Raji (cell line): Measurements from ENCODE around the gene DHX36.

ENCODE experiments used
- POLR2A ChIP-seq: IDR thresholded peaks from 2 replicates; pipeline ENCODE4 v1.6.1; 2011; ENCODE audit warnings: low read depth, low read length, control low read depth; ENCODE audit not compliant: insufficient read depth

Gene DHX36

GRCh38 chr3:154243353-154243752 is 80.9 kb downstream of the DHX36 start:
- TF ChIP-seq POLR2A, result no peak

GRCh38 chr3:154242766-154243165 is 81.5 kb downstream of the DHX36 start:
- no peak for TF ChIP-seq POLR2A

GRCh38 chr3:154241496-154241895 is 82.8 kb downstream of the DHX36 start:
- no peak for TF ChIP-seq POLR2A

- TF ChIP-seq POLR2A, result no peak
Measured at GRCh38 chr3:154240235-154240634, 84.1 kb downstream of the DHX36 start.

GRCh38 chr3:154236331-154236730 is 88.0 kb downstream of the DHX36 start:
- no peak for TF ChIP-seq POLR2A

- TF ChIP-seq POLR2A, result no peak
Measured at GRCh38 chr3:154235330-154235729, 89.0 kb downstream of the DHX36 start.

- TF ChIP-seq POLR2A, result no peak
Measured at GRCh38 chr3:154229217-154229590, 95.1 kb downstream of the DHX36 start.

GRCh38 chr3:154228561-154229216 is 95.6 kb downstream of the DHX36 start:
- TF ChIP-seq POLR2A, result no peak

GRCh38 chr3:154227531-154227930 is 96.8 kb downstream of the DHX36 start:
- no peak for TF ChIP-seq POLR2A

GRCh38 chr3:154225536-154225935 is 98.8 kb downstream of the DHX36 start:
- no peak for TF ChIP-seq POLR2A

GRCh38 chr3:154224866-154225265 is 99.4 kb downstream of the DHX36 start:
- TF ChIP-seq POLR2A, result no peak

- TF ChIP-seq POLR2A, result no peak
Measured at GRCh38 chr3:154224366-154224765, 99.9 kb downstream of the DHX36 start.

- TF ChIP-seq POLR2A, result no peak
Measured at GRCh38 chr3:154223519-154223918, 100.8 kb downstream of the DHX36 start.
